Stimulated activated memory B cell treated with anti-CD40 and anti-IgM and Interleukin-4, amounts not matched to agents 10 μg/mL and 1 μg/mL and 100 μg/mL, for 72 hours (primary cell): Measurements from ENCODE around the gene MAML2.

ENCODE experiments used
- ATAC-seq: fragments of 150-1000 bp; cut with Tn5 transposase; 2 replicates; pipeline ENCODE4 v1.10.0; 2021
- H3K27ac Mint-ChIP-seq: one replicate; pipeline ENCODE4 v1.8.0; 2022; ENCODE audit warnings: mild to moderate bottlenecking, mixed read lengths
- H3K27me3 Mint-ChIP-seq: one replicate; pipeline ENCODE4 v1.8.0; 2022; ENCODE audit warnings: mixed read lengths
- H3K36me3 Mint-ChIP-seq: one replicate; pipeline ENCODE4 v1.8.0; 2022; ENCODE audit warnings: mixed read lengths
- H3K4me1 Mint-ChIP-seq: one replicate; pipeline ENCODE4 v1.8.0; 2022; ENCODE audit warnings: mixed read lengths
- H3K4me3 Mint-ChIP-seq: one replicate; pipeline ENCODE4 v1.8.0; 2022; ENCODE audit warnings: mild to moderate bottlenecking, moderate library complexity, mixed read lengths
- H3K9me3 Mint-ChIP-seq: one replicate; pipeline ENCODE4 v1.8.0; 2022; ENCODE audit warnings: mixed read lengths

The MAML2 gene

GRCh38 chr11:96218006-96218405 is 125.0 kb downstream of the MAML2 start:
- peak overlapping the region; percentile 92 for H3K27ac Mint-ChIP-seq
- no peaks in the 10 kb centered on the region for H3K27me3 Mint-ChIP-seq
- peaks cover 70% of the 10 kb centered on the region for H3K4me1 Mint-ChIP-seq
- H3K9me3 Mint-ChIP-seq = no peaks in the 10 kb centered on the region
- H3K4me3 Mint-ChIP-seq = no peak overlapping the region
- no peak for ATAC-seq
- H3K36me3 Mint-ChIP-seq = peaks cover 6% of the 10 kb centered on the region

- Mint-ChIP-seq H3K4me1 (peaks cover 74% of the 10 kb centered on the region), H3K4me3 (no peak overlapping the region), H3K27ac (peak overlapping the region; percentile 92), H3K27me3 (no peaks in the 10 kb centered on the region), H3K36me3 (peaks cover 3% of the 10 kb centered on the region), H3K9me3 (no peaks in the 10 kb centered on the region)
- ATAC-seq = no peak
These were observed 125.8 kb downstream of the MAML2 start for GRCh38 chr11:96217206-96217605.

- Mint-ChIP-seq H3K27ac (peak overlapping the region; percentile 92), H3K4me3 (peak overlapping the region; percentile 36), H3K4me1 (peaks cover 71% of the 10 kb centered on the region), H3K9me3 (no peaks in the 10 kb centered on the region), H3K36me3 (no peaks in the 10 kb centered on the region), H3K27me3 (no peaks in the 10 kb centered on the region)
- peak; percentile 42 for ATAC-seq
These were observed 127.2 kb downstream of the MAML2 start for GRCh38 chr11:96215826-96216225.

- H3K27ac Mint-ChIP-seq = peak overlapping the region; percentile 92
- no peaks in the 10 kb centered on the region for H3K9me3 Mint-ChIP-seq
- peak overlapping the region; percentile 36 for H3K4me3 Mint-ChIP-seq
- H3K36me3 Mint-ChIP-seq = no peaks in the 10 kb centered on the region
- H3K27me3 Mint-ChIP-seq = no peaks in the 10 kb centered on the region
- peaks cover 66% of the 10 kb centered on the region for H3K4me1 Mint-ChIP-seq
- ATAC-seq = peak; percentile 91
These were observed 127.7 kb downstream of the MAML2 start for GRCh38 chr11:96215110-96215782.

GRCh38 chr11:96214777-96215109 is 128.3 kb downstream of the MAML2 start:
- Mint-ChIP-seq H3K4me3 (no peak overlapping the region), H3K9me3 (no peaks in the 10 kb centered on the region), H3K27ac (peak overlapping the region; percentile 92), H3K36me3 (no peaks in the 10 kb centered on the region), H3K4me1 (peaks cover 62% of the 10 kb centered on the region), H3K27me3 (no peaks in the 10 kb centered on the region)
- ATAC-seq = no peak

- H3K4me1 Mint-ChIP-seq = peaks cover 58% of the 10 kb centered on the region
- peak overlapping the region; percentile 78 for H3K27ac Mint-ChIP-seq
- no peak overlapping the region for H3K4me3 Mint-ChIP-seq
- no peaks in the 10 kb centered on the region for H3K9me3 Mint-ChIP-seq
- H3K27me3 Mint-ChIP-seq = no peaks in the 10 kb centered on the region
- no peak for ATAC-seq
- peaks cover 4% of the 10 kb centered on the region for H3K36me3 Mint-ChIP-seq
These were observed 129.5 kb downstream of the MAML2 start for GRCh38 chr11:96213500-96213899.

- no peaks in the 10 kb centered on the region for H3K9me3 Mint-ChIP-seq
- peak overlapping the region; percentile 78 for H3K27ac Mint-ChIP-seq
- H3K4me1 Mint-ChIP-seq = peaks cover 61% of the 10 kb centered on the region
- no peaks in the 10 kb centered on the region for H3K27me3 Mint-ChIP-seq
- no peak overlapping the region for H3K4me3 Mint-ChIP-seq
- no peak for ATAC-seq
- H3K36me3 Mint-ChIP-seq = peaks cover 4% of the 10 kb centered on the region
These were observed 131.6 kb downstream of the MAML2 start for GRCh38 chr11:96211436-96211835.

GRCh38 chr11:96207459-96208449 is 135.2 kb downstream of the MAML2 start:
- Mint-ChIP-seq H3K27me3 (no peaks in the 10 kb centered on the region), H3K9me3 (no peaks in the 10 kb centered on the region), H3K4me3 (no peak overlapping the region), H3K27ac (peak overlapping the region; percentile 69), H3K4me1 (peaks cover 52% of the 10 kb centered on the region), H3K36me3 (peaks cover 21% of the 10 kb centered on the region)
- ATAC-seq = no peak

GRCh38 chr11:96206955-96207354 is 136.0 kb downstream of the MAML2 start:
- H3K4me1 Mint-ChIP-seq = peaks cover 44% of the 10 kb centered on the region
- H3K4me3 Mint-ChIP-seq = no peak overlapping the region
- peak overlapping the region; percentile 69 for H3K27ac Mint-ChIP-seq
- H3K36me3 Mint-ChIP-seq = peaks cover 26% of the 10 kb centered on the region
- no peaks in the 10 kb centered on the region for H3K9me3 Mint-ChIP-seq
- no peak for ATAC-seq
- no peaks in the 10 kb centered on the region for H3K27me3 Mint-ChIP-seq

GRCh38 chr11:96205460-96205809 is 137.6 kb downstream of the MAML2 start:
- ATAC-seq = no peak
- H3K9me3 Mint-ChIP-seq = no peaks in the 10 kb centered on the region
- H3K27ac Mint-ChIP-seq = peak overlapping the region; percentile 69
- H3K36me3 Mint-ChIP-seq = peaks cover 26% of the 10 kb centered on the region
- H3K27me3 Mint-ChIP-seq = no peaks in the 10 kb centered on the region
- peaks cover 37% of the 10 kb centered on the region for H3K4me1 Mint-ChIP-seq
- H3K4me3 Mint-ChIP-seq = no peak overlapping the region

- ATAC-seq = no peak
- Mint-ChIP-seq H3K9me3 (no peaks in the 10 kb centered on the region), H3K27ac (peak overlapping the region; percentile 69), H3K4me1 (peaks cover 37% of the 10 kb centered on the region), H3K36me3 (peaks cover 26% of the 10 kb centered on the region), H3K4me3 (no peak overlapping the region), H3K27me3 (no peaks in the 10 kb centered on the region)
These were observed 138.1 kb downstream of the MAML2 start for GRCh38 chr11:96204721-96205459.

GRCh38 chr11:96204366-96204659 is 138.7 kb downstream of the MAML2 start:
- ATAC-seq = no peak
- Mint-ChIP-seq H3K36me3 (peaks cover 25% of the 10 kb centered on the region), H3K4me3 (no peak overlapping the region), H3K27ac (peak overlapping the region; percentile 57), H3K27me3 (no peaks in the 10 kb centered on the region), H3K4me1 (peaks cover 42% of the 10 kb centered on the region), H3K9me3 (no peaks in the 10 kb centered on the region)

GRCh38 chr11:96203567-96204365 is 139.2 kb downstream of the MAML2 start:
- no peaks in the 10 kb centered on the region for H3K27me3 Mint-ChIP-seq
- H3K4me1 Mint-ChIP-seq = peaks cover 43% of the 10 kb centered on the region
- H3K4me3 Mint-ChIP-seq = no peak overlapping the region
- ATAC-seq = no peak
- H3K27ac Mint-ChIP-seq = peak overlapping the region; percentile 57
- H3K9me3 Mint-ChIP-seq = no peaks in the 10 kb centered on the region
- peaks cover 22% of the 10 kb centered on the region for H3K36me3 Mint-ChIP-seq

- peaks cover 52% of the 10 kb centered on the region for H3K4me1 Mint-ChIP-seq
- H3K27ac Mint-ChIP-seq = peak overlapping the region; percentile 14
- no peaks in the 10 kb centered on the region for H3K27me3 Mint-ChIP-seq
These were observed 142.8 kb downstream of the MAML2 start for GRCh38 chr11:96200243-96200642.

GRCh38 chr11:96199563-96200025 is 143.4 kb downstream of the MAML2 start:
- Mint-ChIP-seq H3K4me3 (no peak overlapping the region), H3K36me3 (peaks cover 15% of the 10 kb centered on the region), H3K4me1 (peaks cover 58% of the 10 kb centered on the region), H3K27me3 (no peaks in the 10 kb centered on the region), H3K9me3 (no peaks in the 10 kb centered on the region), H3K27ac (no peak overlapping the region)
- no peak for ATAC-seq

More at GRCh38 chr11:96200243-96200642, 142.8 kb downstream of the MAML2 start:
- Mint-ChIP-seq H3K36me3 (peaks cover 15% of the 10 kb centered on the region), H3K9me3 (no peaks in the 10 kb centered on the region), H3K4me3 (no peak overlapping the region)
- no peak for ATAC-seq
